SK-MEL-5 (cell line): ENCODE data around the gene DLGAP4. TPM values are rescaled to one million over a fixed set of nuclear protein-coding genes. Genes with fewer than 3 reads are reported as not detected.
"Not testable (repeated sequence)": the region's sequence is repeated elsewhere in the genome, so short reads cannot be mapped to it uniquely, and the experiment has no call there.

ENCODE experiments used
- DNase-seq: peaks from one replicate; pipeline ENCODE4 v3.0.0-alpha.2; 2016; ENCODE audit warnings: low read depth, low spot score
- in situ Hi-C: cut with HindIII; loops from 2 replicates; pipeline ENCODE4 v1.10.0; 2016; ENCODE audit warnings: low sequenced_read_pairs, high pct_unique_total_duplicates, low pct_unique_long_range_greater_than_20kb
- small RNA-seq, 2 experiments: library from RNA; depleted of rRNA; stranded (forward); fragments of <200 nt; gene quantifications; one replicate each; pipeline ENCODE3, GENCODE V24; 2014
- total RNA-seq: library from RNA; depleted of rRNA; stranded (reverse); fragments of >200 nt; shearing (Covaris generic); gene quantifications from 2 replicates; pipeline ENCODE4 v1.2.3, GENCODE V29; 2014; rRNA removed

The DLGAP4 gene
- total RNA-seq, 1 experiment from 2014 or later, result 14.2 TPM

DNA sequence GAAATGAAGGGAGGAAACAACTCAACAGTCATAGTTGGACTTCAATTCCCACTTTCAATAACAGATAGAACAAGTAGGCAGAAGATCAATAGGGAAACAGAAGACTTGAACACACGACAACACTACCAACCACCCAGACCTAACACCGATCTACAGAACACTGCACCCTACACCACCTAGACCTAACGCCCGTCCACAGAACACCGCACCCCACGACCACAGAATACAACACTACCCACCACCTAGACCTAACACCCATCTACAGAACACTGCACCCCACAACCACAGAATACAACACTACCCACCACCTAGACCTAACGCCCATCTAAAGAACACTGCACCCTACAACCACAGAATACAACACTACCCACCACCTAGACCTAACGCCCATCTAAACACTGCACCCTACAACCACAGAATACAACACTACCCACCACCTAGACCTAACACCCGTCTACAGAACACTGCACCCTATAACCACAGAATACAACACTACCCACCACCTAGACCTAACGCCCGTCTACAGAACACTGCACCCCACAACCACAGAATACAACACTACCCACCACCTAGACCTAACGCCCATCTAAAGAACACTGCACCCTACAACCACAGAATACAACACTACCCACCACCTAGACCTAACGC is 258.1 kb downstream of the DLGAP4 start:
- in situ Hi-C loops, DNase-seq: not testable (repeated sequence)

- in situ Hi-C loops, DNase-seq: not testable (repeated sequence)
Observed at GRCh38 chr20:36564726-36565121, 258.6 kb downstream of the DLGAP4 start.

DNA sequence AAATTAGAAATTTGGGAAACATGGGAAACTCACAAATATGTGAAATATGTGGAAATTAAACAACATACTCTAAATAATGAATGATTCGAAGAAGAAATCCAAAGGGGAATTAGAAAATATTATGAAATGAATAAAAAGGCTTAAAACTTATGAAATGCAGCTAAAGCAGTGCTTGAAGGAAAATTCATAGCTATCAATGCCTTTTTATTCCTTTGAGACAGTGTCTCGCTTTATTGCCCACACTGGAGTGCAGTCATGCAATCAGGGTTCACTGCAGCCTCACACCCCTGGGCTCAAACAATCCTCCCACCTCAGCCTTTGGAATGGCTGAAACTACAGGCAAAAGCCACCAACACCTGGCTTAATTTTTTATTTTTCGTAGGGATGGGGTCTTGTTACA is 259.4 kb downstream of the DLGAP4 start:
- in situ Hi-C loops, result no loop called here
- no peak for DNase-seq

- no peak for DNase-seq
- in situ Hi-C loops, result no loop called here
Observed at GRCh38 chr20:36569847-36570429, 263.8 kb downstream of the DLGAP4 start.

- in situ Hi-C loops, result no loop called here
- no peak for DNase-seq
Observed at GRCh38 chr20:36571564-36572504, 265.7 kb downstream of the DLGAP4 start.

DNA sequence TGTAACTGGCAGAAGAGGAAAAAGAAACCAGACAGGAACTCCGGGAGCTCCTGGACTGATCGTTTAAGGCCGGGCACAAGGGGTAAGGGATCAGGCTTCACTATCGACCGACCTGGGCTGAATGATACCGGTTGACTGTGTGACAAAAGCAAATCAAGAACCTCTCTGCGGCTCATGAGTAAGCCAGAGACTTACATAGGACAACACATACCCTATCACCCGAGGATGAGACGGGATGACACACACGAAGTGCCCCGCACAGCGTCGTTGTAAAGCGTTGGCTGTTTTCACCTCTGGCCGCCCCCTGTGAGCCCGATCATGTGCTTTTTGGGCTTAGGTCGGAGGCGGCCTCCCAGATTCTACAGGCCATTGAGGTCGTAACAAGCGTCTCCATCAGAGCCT is 266.6 kb downstream of the DLGAP4 start:
- in situ Hi-C loops, result no loop called here
- peak; percentile 37 for DNase-seq

- in situ Hi-C loops, result no loop called here
- peak; percentile 87 for DNase-seq
Observed at GRCh38 chr20:36573103-36573797, 267.1 kb downstream of the DLGAP4 start, which contains the start of gene TGIF2. TSS of gene TGIF2 (plus strand) at chr20:36573597. CDS start at chr20:36578775, 5,178 bp downstream.

DNA sequence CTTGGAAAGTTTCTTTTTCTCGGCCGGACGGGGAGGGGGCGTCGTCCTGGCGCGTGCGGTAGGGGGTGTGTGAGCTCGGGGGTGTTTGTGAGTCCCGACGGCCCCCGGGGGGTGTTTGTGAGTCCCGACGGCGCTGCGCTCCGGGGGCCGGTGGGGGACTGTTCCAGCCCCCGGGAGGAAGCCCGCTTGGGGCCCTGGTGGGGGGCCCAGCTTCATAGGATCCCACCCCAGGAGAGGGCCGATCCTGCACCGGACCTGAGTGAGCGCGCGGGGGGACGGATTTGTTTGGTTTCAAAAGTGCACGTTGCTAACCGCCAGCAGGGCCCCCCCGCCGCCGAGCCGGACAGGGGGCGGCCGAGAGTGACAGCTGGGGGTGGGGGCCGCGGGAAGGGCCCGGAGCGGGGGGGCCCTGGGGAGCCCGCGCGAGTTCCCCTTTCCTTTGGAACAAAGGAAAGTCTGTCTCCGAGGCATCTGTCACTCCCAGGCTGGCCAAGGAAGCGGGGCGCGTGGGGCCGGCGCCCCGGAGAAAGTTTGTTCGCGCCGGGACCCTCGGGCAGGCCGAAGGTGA is 267.7 kb downstream of the DLGAP4 start:
- in situ Hi-C loops, result no loop called here
- DNase-seq, result peak; percentile 12

GRCh38 chr20:36574366-36575135 is 268.4 kb downstream of the DLGAP4 start:
- in situ Hi-C loops, result no loop called here
- peak; percentile 27 for DNase-seq

DNA sequence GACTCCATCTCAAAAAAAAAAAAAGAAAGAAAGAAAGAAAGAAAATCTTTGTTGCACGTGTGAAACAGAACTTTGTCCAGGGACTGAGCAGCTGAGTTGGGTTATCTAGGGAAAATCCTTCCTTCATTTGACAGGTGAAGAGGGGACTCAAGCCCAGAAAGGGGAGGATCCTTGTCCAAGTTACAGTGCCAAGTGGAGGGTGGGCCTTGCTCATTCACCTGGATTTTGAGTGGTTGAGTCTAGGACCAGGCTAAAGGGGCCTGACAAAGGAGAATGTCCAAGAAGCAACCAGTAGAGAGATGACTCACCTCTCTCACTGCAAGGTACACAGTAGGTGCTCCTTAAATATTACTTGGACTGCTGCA is 269.9 kb downstream of the DLGAP4 start:
- DNase-seq, result no peak

More for the DNA sequence above, 269.9 kb downstream of the DLGAP4 start:
- in situ Hi-C loops, result no loop called here

Small RNA genes lying within 50 kb of the gene (small RNA-seq; reads per million reads assigned to genes)
- gene RF00017, result 0 reads per million in 2 experiments

Other genes with a start within 250 kb of the DLGAP4 start
- 6.0 and 9.8 TPM in 2 replicates for gene EPB41L1, start 151.6 kb upstream of the DLGAP4 start, total RNA-seq
- gene AAR2, start 69.9 kb upstream of the DLGAP4 start, total RNA-seq, result 46.9 and 51.8 TPM in 2 replicates
- not detected in 2 replicates for gene MYL9, start 235.2 kb downstream of the DLGAP4 start, total RNA-seq